Measurements from ENCODE around the gene NPAS3.
A peak's percentile ranks its signal among the peaks of the same experiment; 100 is the strongest.

NPAS3 gene

DNA sequence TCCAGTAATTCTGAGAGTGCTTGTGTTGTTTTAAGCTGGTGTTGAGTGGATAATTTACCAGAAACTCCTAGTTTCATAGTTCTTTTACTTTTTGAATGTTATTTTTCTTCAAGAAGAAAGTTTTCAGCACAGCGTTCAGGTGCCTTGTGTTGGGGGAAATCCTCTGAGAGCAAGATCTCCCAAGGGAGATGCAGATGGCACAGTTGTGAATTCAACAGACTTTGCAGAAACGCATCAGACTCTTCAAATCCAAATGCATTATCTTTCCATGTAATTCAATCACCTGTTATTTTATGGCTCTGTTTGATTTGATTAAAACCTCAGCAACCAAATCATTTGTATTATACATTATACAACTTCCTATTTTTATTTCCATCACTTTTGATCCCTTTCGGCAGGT, 572.3 kb downstream of the NPAS3 start:
- H3K4me3 ChIP-seq (ENCODE audit: control insufficient read depth, low read depth, low read length), result no peak overlapping the region
- DNase-seq (ENCODE audit: low read depth), result no peak
- TF ChIP-seq, protein P1, sequence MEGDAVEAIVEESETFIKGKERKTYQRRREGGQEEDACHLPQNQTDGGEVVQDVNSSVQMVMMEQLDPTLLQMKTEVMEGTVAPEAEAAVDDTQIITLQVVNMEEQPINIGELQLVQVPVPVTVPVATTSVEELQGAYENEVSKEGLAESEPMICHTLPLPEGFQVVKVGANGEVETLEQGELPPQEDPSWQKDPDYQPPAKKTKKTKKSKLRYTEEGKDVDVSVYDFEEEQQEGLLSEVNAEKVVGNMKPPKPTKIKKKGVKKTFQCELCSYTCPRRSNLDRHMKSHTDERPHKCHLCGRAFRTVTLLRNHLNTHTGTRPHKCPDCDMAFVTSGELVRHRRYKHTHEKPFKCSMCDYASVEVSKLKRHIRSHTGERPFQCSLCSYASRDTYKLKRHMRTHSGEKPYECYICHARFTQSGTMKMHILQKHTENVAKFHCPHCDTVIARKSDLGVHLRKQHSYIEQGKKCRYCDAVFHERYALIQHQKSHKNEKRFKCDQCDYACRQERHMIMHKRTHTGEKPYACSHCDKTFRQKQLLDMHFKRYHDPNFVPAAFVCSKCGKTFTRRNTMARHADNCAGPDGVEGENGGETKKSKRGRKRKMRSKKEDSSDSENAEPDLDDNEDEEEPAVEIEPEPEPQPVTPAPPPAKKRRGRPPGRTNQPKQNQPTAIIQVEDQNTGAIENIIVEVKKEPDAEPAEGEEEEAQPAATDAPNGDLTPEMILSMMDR (conservative IDR thresholded peaks at IDR 0.05; ENCODE audit: control insufficient read depth, insufficient read depth, low read depth, low read length), result no peak

DNA sequence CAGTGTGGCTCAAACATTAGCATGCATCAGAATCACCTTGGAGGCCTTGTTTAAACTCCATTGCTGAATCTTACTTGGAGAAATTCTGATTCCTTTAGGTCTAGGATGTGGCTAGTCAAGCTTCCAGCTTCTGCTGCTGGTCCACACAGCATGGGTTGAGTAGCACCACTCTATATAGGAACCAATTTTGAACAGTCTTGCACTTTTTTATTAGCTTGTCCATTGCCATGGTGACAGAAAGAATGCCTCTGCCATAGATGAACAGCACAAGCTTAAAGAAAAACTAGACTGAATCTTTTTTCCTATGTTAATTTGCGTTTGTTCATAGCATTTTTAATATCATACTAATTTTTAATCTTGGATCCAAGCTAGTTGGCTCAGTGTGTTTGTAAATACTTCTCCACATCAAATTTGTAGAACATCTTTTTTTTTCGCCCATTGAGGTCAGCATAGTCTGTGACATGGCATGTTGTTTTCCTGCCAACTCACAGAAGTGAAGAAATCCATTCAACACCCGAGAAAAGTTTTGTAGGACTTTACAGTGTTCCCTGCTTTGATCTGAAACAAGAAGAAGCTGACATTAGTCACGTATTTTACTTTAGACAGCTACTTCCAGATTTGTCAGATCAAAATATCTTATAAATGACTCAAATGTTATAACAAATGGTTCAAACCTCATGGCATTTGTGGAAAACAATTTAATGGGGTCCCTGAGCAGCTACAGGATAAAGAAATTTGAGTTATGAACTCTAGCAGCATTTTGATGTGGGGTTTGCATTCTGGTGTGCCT, 573.4 kb downstream of the NPAS3 start:
- DNase-seq (ENCODE audit: low read depth), result peak; percentile 78
- H3K4me3 ChIP-seq (ENCODE audit: control insufficient read depth, low read depth, low read length), result no peak overlapping the region
- TF ChIP-seq, protein P1 (conservative IDR thresholded peaks at IDR 0.05; ENCODE audit: control insufficient read depth, insufficient read depth, low read depth, low read length), result no peak

DNA sequence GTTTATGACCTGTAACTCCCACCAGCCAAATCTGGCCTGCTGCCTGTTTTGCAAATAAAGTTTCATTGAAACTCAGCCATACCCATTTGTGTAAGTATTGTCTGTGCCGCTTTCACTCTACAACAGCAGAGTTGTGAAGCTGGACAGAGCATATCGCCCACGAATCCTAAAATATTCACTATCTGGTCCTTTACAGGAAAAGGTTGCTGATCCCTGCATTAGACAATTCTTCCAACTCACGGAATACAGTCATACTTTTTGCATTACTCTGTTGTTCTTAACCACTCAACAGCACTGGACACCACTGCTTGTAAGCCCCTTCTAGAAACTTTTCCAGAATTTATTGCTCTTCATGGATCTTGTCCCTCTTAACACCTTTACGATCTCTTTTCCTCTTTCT, 576.8 kb downstream of the NPAS3 start:
- H3K4me3 ChIP-seq (ENCODE audit: control insufficient read depth, low read depth, low read length), result no peak overlapping the region
- TF ChIP-seq, protein P1 (conservative IDR thresholded peaks at IDR 0.05; ENCODE audit: control insufficient read depth, insufficient read depth, low read depth, low read length), result no peak
- DNase-seq (ENCODE audit: low read depth), result no peak

DNA sequence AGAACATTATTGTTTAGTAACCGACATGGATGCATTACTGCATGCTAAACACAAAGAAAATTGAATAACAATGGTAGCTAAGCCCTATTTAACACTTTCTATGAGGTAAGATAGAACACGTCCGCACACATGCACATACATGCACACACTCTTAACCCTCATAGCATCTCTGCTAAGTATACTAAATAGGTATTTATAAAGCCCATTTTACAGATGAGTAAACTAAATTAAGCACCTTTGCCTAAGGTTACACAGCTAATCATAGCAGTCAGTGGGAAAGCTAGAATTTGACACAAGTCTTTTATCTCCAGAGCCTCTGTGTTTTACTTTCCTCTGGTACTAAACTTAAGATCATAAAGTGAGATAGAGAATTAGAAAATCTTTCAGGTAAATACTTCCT, 577.2 kb downstream of the NPAS3 start:
- no peak overlapping the region for H3K4me3 ChIP-seq (ENCODE audit: control insufficient read depth, low read depth, low read length)
- TF ChIP-seq, protein P1 (conservative IDR thresholded peaks at IDR 0.05; ENCODE audit: control insufficient read depth, insufficient read depth, low read depth, low read length), result no peak
- no peak for DNase-seq (ENCODE audit: low read depth)

GRCh38 chr14:33516898-33517436, 578.3 kb downstream of the NPAS3 start:
- TF ChIP-seq, protein P1 (conservative IDR thresholded peaks at IDR 0.05; ENCODE audit: control insufficient read depth, insufficient read depth, low read depth, low read length), result no peak
- no peak for DNase-seq (ENCODE audit: low read depth)
- no peak overlapping the region for H3K4me3 ChIP-seq (ENCODE audit: control insufficient read depth, low read depth, low read length)

- H3K4me3 ChIP-seq (ENCODE audit: control insufficient read depth, low read depth, low read length), result no peak overlapping the region
- TF ChIP-seq, protein P1 (conservative IDR thresholded peaks at IDR 0.05; ENCODE audit: control insufficient read depth, insufficient read depth, low read depth, low read length), result no peak
- no peak for DNase-seq (ENCODE audit: low read depth)
Measured at GRCh38 chr14:33521192-33521591, 582.5 kb downstream of the NPAS3 start.

Data from fibroblast of mammary gland (primary cell).